Stimulated activated CD8-positive, alpha-beta memory T cell treated with anti-CD3 and anti-CD28 coated beads, Interleukin-15, amount 100 ng/mL, for 1 hour (primary cell): Measurements from ENCODE around the gene DDX10.

Source experiments
- DNase-seq: peaks from one replicate; pipeline ENCODE4 v3.0.0-alpha.2; 2020; ENCODE audit warnings: low read depth

Gene DDX10

DNA sequence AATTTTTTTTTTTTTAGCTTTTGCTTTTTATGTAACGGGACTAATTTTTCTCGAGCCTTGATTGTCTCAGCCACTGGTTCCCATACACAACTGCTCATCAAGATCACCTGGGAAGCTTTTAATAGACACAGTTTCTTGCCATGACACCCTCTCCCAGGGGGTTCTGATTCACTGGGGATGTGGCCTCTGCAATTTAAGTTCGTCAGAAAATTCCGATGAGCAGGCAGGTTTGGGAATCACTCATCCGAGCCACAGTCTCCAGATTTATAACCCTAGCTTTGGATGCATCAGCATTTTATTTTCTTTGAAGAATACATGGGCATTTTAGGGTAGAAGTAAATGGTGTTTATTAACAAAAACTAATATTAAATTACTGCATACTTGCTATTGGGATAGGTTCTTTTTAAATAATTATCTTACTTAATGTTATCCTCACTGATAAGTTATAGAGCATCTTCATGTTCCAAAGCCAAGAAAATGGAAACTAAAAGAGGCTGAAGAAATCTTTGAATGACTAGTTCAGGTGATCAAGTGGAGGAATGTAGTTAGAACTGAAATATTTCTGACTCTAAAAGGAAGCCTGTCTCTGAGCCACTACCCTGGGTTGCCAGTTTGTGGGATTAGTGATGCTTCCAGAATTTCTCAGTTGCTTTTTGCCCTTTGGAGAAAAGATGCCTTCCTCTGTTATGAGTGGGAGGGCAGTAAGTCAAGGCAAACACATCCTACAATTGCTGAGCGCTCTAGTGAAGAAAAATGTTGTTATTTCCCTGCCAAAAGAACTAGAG lies 319.0 kb downstream of the DDX10 start:
- DNase-seq, result no peak

DNA sequence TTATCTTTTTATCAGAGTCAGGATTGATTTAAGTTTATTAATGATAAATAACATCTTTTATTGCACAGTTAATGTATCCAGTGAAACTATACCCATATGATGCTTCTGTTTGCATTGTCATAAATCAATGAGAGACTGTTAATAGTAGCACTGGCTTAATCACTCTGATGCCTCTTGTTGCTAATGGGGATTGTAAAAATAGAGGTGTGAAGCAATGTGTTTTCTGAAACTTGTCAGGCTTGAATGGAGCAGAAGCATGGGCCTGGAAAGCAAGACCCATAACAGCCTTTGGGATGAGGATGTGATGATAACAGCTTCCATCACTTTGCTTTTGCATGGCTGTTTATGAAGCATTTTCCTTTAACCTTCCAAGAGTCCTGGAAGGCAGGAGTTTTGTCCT lies 319.7 kb downstream of the DDX10 start:
- DNase-seq, result no peak

DNA sequence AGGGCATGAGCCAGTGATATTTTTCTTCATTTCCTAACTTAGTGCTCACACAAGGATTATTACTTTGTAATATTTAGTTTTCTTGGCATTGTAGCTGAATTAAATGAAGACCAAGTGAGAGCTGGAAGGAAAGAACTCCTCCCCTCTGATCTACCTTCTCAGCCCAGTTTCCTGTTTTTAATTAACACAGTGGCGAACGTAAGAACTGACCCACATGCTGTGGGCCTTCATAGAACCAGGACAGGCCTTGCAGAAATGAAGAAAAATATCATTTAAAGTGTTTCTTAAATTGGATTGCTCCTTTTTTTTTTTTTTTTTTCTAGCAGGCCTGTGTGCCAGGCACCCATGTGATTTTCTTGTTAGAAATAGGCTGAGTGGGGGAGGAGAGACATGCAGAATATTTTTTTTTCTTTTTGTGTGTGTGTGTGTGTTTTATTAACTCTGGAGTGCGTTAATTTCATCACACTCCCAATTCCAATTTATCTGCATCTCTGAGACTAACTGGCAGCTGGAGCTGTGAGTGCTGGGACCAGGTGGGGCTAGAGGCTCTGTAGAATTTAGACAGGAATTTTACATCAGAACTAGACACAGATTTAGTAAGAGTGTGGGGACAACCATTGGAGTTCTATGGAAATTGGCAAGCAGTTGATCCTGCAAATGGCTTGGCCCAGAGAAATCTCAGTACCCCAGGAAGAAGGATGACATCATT lies 320.5 kb downstream of the DDX10 start:
- no peak for DNase-seq

- no peak for DNase-seq
These were observed 321.0 kb downstream of the DDX10 start for GRCh38 chr11:108985945-108986279.
